Small intestine (tissue), 16 donors: ENCODE measurements around the gene HS3ST2. TPM values are rescaled to one million over a fixed set of nuclear protein-coding genes. Genes with fewer than 3 reads are reported as not detected.

Source experiments
- DNase-seq, 2 donors: peaks; one replicate each; pipeline versions ENCODE4 v3.0.0 to v3.0.0-alpha.2; 2013
- FAIRE-seq: peaks from 2 replicates; lab custom pipeline; 2012; peaks lifted over from hg19 to GRCh38; lab: Jason Lieb, UNC
- H3K27ac ChIP-seq, 3 donors: one replicate each; pipeline ENCODE4 v1.5.1; 2013; ENCODE audit warnings: low read length in 2 of 3, mild to moderate bottlenecking in 2 of 3, control low read depth in 1 of 3, inconsistent platforms in 1 of 3, low read depth in 1 of 3, moderate library complexity in 1 of 3
- H3K27me3 ChIP-seq, 3 donors: one replicate each; pipeline ENCODE4 v1.6.1; 2013; ENCODE audit warnings: low read length in 3 of 3, inconsistent platforms in 1 of 3; ENCODE audit not compliant: control insufficient read depth in 3 of 3, insufficient read depth in 3 of 3
- H3K36me3 ChIP-seq, 3 donors: one replicate each; pipeline ENCODE4 v1.6.1; 2013; ENCODE audit warnings: low read length in 3 of 3, inconsistent platforms in 1 of 3, low read depth in 1 of 3, mild to moderate bottlenecking in 1 of 3, moderate library complexity in 1 of 3; ENCODE audit not compliant: control insufficient read depth in 3 of 3, insufficient read depth in 2 of 3
- H3K4me1 ChIP-seq, 3 donors: one replicate each; pipeline ENCODE4 v1.6.1; 2013; ENCODE audit warnings: low read length in 2 of 3, inconsistent platforms in 1 of 3, low read depth in 1 of 3, mild to moderate bottlenecking in 1 of 3, moderate library complexity in 1 of 3; ENCODE audit not compliant: control insufficient read depth in 3 of 3, insufficient read depth in 2 of 3
- H3K4me3 ChIP-seq, 3 donors: one replicate each; pipeline ENCODE4 v1.5.1; 2013; ENCODE audit warnings: low read length in 3 of 3, control low read depth in 1 of 3, inconsistent platforms in 1 of 3, low read depth in 1 of 3, mild to moderate bottlenecking in 1 of 3, moderate library complexity in 1 of 3
- H3K9me3 ChIP-seq, 2 donors: one replicate each; pipeline ENCODE4 v1.6.1; 2013; ENCODE audit warnings: low read depth in 1 of 2, low read length in 1 of 2; ENCODE audit not compliant: control insufficient read depth in 2 of 2, insufficient read depth in 1 of 2
- WGBS, 3 donors: extraction: QIAGEN DNeasy Blood & Tissue Kit; methylation state at CpG; one replicate each; pipeline ENCODE4 v1.1.7; 2013; 5-methylcytosine and 5-hydroxymethylcytosine counted together
- long read RNA-seq, 10 donors: transcript quantifications; one replicate each; lab custom pipeline, GENCODE V29; 2026
- polyA plus RNA-seq, 4 donors: library from polyadenylated mRNA; stranded (reverse) in 3 of 4; unstranded in 1 of 4; fragments of 200-250 nt in 3 of 4; fragments of 120-200 nt in 1 of 4; gene quantifications; one replicate each; pipeline versions ENCODE4 v1.2.1 to v1.2.3, GENCODE V29; 2013
- donor health status: healthy with polysubstance abuse.
- donor health status: control.
- donor health status: control.
- donor health status: Bipolar disorder and iron deficiency.
- donor health status: healthy.

The HS3ST2 gene
- under 1 TPM in 1 of 4 donors, not detected in 3; 0.28 TPM for polyA plus RNA-seq
- long read RNA-seq, donor 1 = 0 reads
- long read RNA-seq, donor 2 = 0 reads
- long read RNA-seq, donor 3 = 0 reads
- long read RNA-seq, donor 4 = 0 reads
- long read RNA-seq, donor 5 = 0 reads
- long read RNA-seq, donor 6 = 0 reads
- long read RNA-seq, donor 7 = 0 reads
- long read RNA-seq, donor 8 = 0 reads
- long read RNA-seq, donor 9 = 0 reads
- long read RNA-seq, donor 10 = 0 reads

GRCh38 chr16:22813948-22814710 is at the start of gene HS3ST2:
Gene HS3ST2, plus strand, starts transcription at chr16:22814162. Its CDS starts 449 bp downstream, at chr16:22814611.
- Histone ChIP-seq H3K9me3 (no peaks in the 10 kb centered on the region), H3K27ac (no peak within 1 kb of the TSS), H3K4me1 (no peaks in the 10 kb centered on the region), H3K36me3 (no peaks in the 10 kb centered on the region), H3K4me3 (no peak within 1 kb of the TSS), H3K27me3 (peaks cover 19 to 26% (median 20%) of the 10 kb centered on the region in 3 donors)
- WGBS, 3 donors = 3 to 10% (median 3%) methylated on average over 62 to 90 of the region's 90 CpGs
- no peak for FAIRE-seq
- peak in 1 of 2 donors; percentile 27 for DNase-seq

GRCh38 chr16:22764662-22765327 is 49.2 kb upstream of the HS3ST2 start:
- H3K36me3 ChIP-seq = no peaks in the 10 kb centered on the region
- no peaks in the 10 kb centered on the region for H3K27me3 ChIP-seq
- H3K4me3 ChIP-seq = no peak overlapping the region
- H3K4me1 ChIP-seq = no peaks in the 10 kb centered on the region
- DNase-seq (no peak), FAIRE-seq (no peak)
- 38 to 48% (median 42%) methylated on average over 9 of the region's 9 CpGs for WGBS, 3 donors
- H3K27ac ChIP-seq = no peak overlapping the region
- no peaks in the 10 kb centered on the region for H3K9me3 ChIP-seq

GRCh38 chr16:22765479-22765878 is 48.5 kb upstream of the HS3ST2 start:
- no peak overlapping the region for H3K27ac ChIP-seq
- H3K9me3 ChIP-seq = no peaks in the 10 kb centered on the region
- no peak for FAIRE-seq
- no peaks in the 10 kb centered on the region for H3K36me3 ChIP-seq
- no peaks in the 10 kb centered on the region for H3K4me1 ChIP-seq
- no peak for DNase-seq
- no peaks in the 10 kb centered on the region for H3K27me3 ChIP-seq
- no peak overlapping the region for H3K4me3 ChIP-seq

GRCh38 chr16:22770866-22771265 is 43.1 kb upstream of the HS3ST2 start:
- FAIRE-seq (no peak), DNase-seq (no peak)
- Histone ChIP-seq H3K9me3 (no peaks in the 10 kb centered on the region), H3K27ac (no peak overlapping the region), H3K4me3 (no peak overlapping the region), H3K27me3 (no peaks in the 10 kb centered on the region), H3K36me3 (no peaks in the 10 kb centered on the region), H3K4me1 (no peaks in the 10 kb centered on the region)
- WGBS, 3 donors = 54 to 65% (median 61%) methylated on average over 2 of the region's 2 CpGs

- H3K9me3 ChIP-seq = no peaks in the 10 kb centered on the region
- no peaks in the 10 kb centered on the region for H3K4me1 ChIP-seq
- FAIRE-seq = no peak
- no peaks in the 10 kb centered on the region for H3K27me3 ChIP-seq
- DNase-seq = no peak
- H3K27ac ChIP-seq = no peak overlapping the region
- WGBS, 3 donors = 55 to 76% (median 68%) methylated on average over 1 of the region's 1 CpG
- no peaks in the 10 kb centered on the region for H3K36me3 ChIP-seq
- no peak overlapping the region for H3K4me3 ChIP-seq
Measured at GRCh38 chr16:22771551-22771950, 42.4 kb upstream of the HS3ST2 start.

GRCh38 chr16:22775220-22775922 is 38.6 kb upstream of the HS3ST2 start:
- FAIRE-seq (no peak), DNase-seq (no peak)
- WGBS, 3 donors = 32 to 44% (median 42%) methylated on average over 6 of the region's 6 CpGs

GRCh38 chr16:22781480-22781879 is 32.5 kb upstream of the HS3ST2 start:
- Histone ChIP-seq H3K9me3 (no peaks in the 10 kb centered on the region), H3K36me3 (no peaks in the 10 kb centered on the region), H3K4me3 (no peak overlapping the region), H3K27ac (no peak overlapping the region), H3K27me3 (no peaks in the 10 kb centered on the region), H3K4me1 (no peaks in the 10 kb centered on the region)
- FAIRE-seq (no peak), DNase-seq (no peak)
- WGBS, 3 donors = 76 to 82% (median 80%) methylated on average over 8 of the region's 8 CpGs

More at GRCh38 chr16:22775220-22775922, 38.6 kb upstream of the HS3ST2 start:
- no peaks in the 10 kb centered on the region for H3K27me3 ChIP-seq
- no peaks in the 10 kb centered on the region for H3K4me1 ChIP-seq
- H3K4me3 ChIP-seq = no peak overlapping the region
- H3K36me3 ChIP-seq = no peaks in the 10 kb centered on the region
- no peak overlapping the region for H3K27ac ChIP-seq
- no peaks in the 10 kb centered on the region for H3K9me3 ChIP-seq

- H3K36me3 ChIP-seq = no peaks in the 10 kb centered on the region
- no peak for DNase-seq
- H3K9me3 ChIP-seq = no peaks in the 10 kb centered on the region
- H3K4me3 ChIP-seq = no peak overlapping the region
- no peak overlapping the region for H3K27ac ChIP-seq
- no peaks in the 10 kb centered on the region for H3K4me1 ChIP-seq
- no peak for FAIRE-seq
- H3K27me3 ChIP-seq = no peaks in the 10 kb centered on the region
- WGBS, 3 donors = 29 to 46% (median 44%) methylated on average over 4 of the region's 4 CpGs
Measured at GRCh38 chr16:22782314-22782713, 31.6 kb upstream of the HS3ST2 start.
